Ovary (tissue), 3 donors: ENCODE measurements around the gene LRFN2.

Experiments
- EP300 ChIP-seq: sonication (generic); formaldehyde crosslinking; IDR thresholded peaks from one replicate; pipeline ENCODE4 v1.6.1; 2017; ENCODE audit warnings: antibody characterized with exemption
- TF ChIP-seq, protein P1 (sequence below), 3 donors: fragments of 450-650 bp in 2 of 3; fragments of 200-600 bp in 1 of 3; IDR thresholded peaks; one replicate each; pipeline versions ENCODE4 v1.5.1 to v1.8.0; 2016 to 2022; ENCODE audit warnings: antibody characterized with exemption in 3 of 3, mild to moderate bottlenecking in 1 of 3
- donor health status: DM: no; HTN: no; CAD: no.

DNA sequence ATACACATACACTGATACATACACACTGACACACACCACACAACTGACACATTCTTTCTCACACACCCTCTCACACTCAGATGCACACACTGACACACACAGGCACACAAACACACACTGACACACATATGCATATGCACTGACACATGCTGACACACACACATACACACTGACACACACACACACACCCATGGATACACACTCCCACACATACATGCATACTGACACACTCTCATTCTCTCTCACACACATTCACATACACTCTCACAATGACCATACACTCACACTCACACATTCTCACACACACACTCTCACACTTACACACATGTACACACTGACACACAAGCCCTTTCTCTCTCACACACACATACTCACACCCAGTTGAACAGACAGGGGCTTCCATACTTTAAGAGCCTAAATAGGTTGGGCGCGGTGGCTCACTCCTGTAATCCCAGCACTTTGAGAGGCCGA lies 236.4 kb downstream of the LRFN2 start:
- TF ChIP-seq, protein P1, sequence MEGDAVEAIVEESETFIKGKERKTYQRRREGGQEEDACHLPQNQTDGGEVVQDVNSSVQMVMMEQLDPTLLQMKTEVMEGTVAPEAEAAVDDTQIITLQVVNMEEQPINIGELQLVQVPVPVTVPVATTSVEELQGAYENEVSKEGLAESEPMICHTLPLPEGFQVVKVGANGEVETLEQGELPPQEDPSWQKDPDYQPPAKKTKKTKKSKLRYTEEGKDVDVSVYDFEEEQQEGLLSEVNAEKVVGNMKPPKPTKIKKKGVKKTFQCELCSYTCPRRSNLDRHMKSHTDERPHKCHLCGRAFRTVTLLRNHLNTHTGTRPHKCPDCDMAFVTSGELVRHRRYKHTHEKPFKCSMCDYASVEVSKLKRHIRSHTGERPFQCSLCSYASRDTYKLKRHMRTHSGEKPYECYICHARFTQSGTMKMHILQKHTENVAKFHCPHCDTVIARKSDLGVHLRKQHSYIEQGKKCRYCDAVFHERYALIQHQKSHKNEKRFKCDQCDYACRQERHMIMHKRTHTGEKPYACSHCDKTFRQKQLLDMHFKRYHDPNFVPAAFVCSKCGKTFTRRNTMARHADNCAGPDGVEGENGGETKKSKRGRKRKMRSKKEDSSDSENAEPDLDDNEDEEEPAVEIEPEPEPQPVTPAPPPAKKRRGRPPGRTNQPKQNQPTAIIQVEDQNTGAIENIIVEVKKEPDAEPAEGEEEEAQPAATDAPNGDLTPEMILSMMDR (IDR thresholded peaks at IDR 0.05): no peak
- TF ChIP-seq EP300: no peak
